Psoas muscle (tissue), 8 donors: ENCODE measurements around the gene SEC14L5. TPM values are rescaled to one million over a fixed set of nuclear protein-coding genes. Genes with fewer than 3 reads are reported as not detected.

Source experiments
- ATAC-seq, 4 donors: fragments of 200-7000 bp; cut with Tn5 transposase; one replicate each; pipeline ENCODE4 v1.9.1; 2020; ENCODE audit warnings: moderate library complexity in 3 of 4, mild to moderate bottlenecking in 2 of 4
- DNase-seq, 2 donors: peaks; one replicate each; pipeline ENCODE4 v3.0.0-alpha.2; 2020
- H3K27ac ChIP-seq: fragments of 200-600 bp; one replicate; pipeline ENCODE4 v1.8.0; 2022
- H3K27me3 ChIP-seq, 3 donors: fragments of 200-600 bp in 1 of 3; one replicate each; pipeline versions ENCODE4 v1.6.1 to v1.8.0; 2013 to 2022; ENCODE audit warnings: low read length in 2 of 3, mild to moderate bottlenecking in 2 of 3, moderate library complexity in 1 of 3; ENCODE audit not compliant: insufficient read depth in 3 of 3
- H3K36me3 ChIP-seq, 2 donors: fragments of 200-600 bp in 1 of 2; one replicate each; pipeline versions ENCODE4 v1.6.1 to v1.8.0; 2013 to 2022; ENCODE audit warnings: low read depth in 1 of 2, mild to moderate bottlenecking in 1 of 2, moderate library complexity in 1 of 2; ENCODE audit not compliant: insufficient read depth in 1 of 2
- H3K4me1 ChIP-seq: fragments of 200-600 bp; one replicate; pipeline ENCODE4 v1.8.0; 2022
- H3K4me3 ChIP-seq: fragments of 200-600 bp; one replicate; pipeline ENCODE4 v1.8.0; 2022; ENCODE audit warnings: mild to moderate bottlenecking
- H3K9me3 ChIP-seq: fragments of 200-600 bp; one replicate; pipeline ENCODE4 v1.8.0; 2022
- WGBS, 3 donors: extraction: QIAGEN DNeasy Blood & Tissue Kit; methylation state at CpG; one replicate each; pipeline versions ENCODE4 v1.1.6 to v1.1.7; 2013; 5-methylcytosine and 5-hydroxymethylcytosine counted together
- intact Hi-C, 2 donors: fragments of 100-400 bp; cut with DNase I; formaldehyde crosslinking; loops; one replicate each; pipeline versions ENCODE4 v1.11.0 to v1.14.2; 2022
- polyA plus RNA-seq, 3 donors: library from polyadenylated mRNA; stranded (reverse); fragments of 200-250 nt; gene quantifications; one replicate each; pipeline ENCODE4 v1.2.3, GENCODE V29; 2013
- total RNA-seq, 4 donors: library from RNA; stranded (reverse); fragmentation: NEBNext Ultra II Directional in 2 of 4; extraction: Animal tissue kit (Norgen Biotek cat#: 25700) in 2 of 4; gene quantifications; one replicate each; pipeline versions ENCODE4 v1.2.1 to v1.2.4, GENCODE V29; 2021 to 2023
- TF ChIP-seq, protein P1 (sequence below): fragments of 200-600 bp; IDR thresholded peaks from one replicate; pipeline ENCODE4 v1.8.0; 2022; ENCODE audit warnings: antibody characterized with exemption
- donor health status: healthy with polysubstance abuse.
- donor health status: DM: no; HTN: no; CAD: no; lungs with moderate emphysema.
- donor health status: Bipolar disorder and iron deficiency.
- donor health status: healthy.
- donor health status: DM: yes; HTN: yes; CAD: no.
- donor health status: DM: no; HTN: no; CAD: no.
- donor health status: DM: no; HTN: no; CAD: no.
- donor health status: DM: yes; HTN: yes; CAD: no.

SEC14L5 gene
- total and polyA plus RNA-seq, 7 donors, result 0.23 to 0.88 (median 0.42) TPM

DNA sequence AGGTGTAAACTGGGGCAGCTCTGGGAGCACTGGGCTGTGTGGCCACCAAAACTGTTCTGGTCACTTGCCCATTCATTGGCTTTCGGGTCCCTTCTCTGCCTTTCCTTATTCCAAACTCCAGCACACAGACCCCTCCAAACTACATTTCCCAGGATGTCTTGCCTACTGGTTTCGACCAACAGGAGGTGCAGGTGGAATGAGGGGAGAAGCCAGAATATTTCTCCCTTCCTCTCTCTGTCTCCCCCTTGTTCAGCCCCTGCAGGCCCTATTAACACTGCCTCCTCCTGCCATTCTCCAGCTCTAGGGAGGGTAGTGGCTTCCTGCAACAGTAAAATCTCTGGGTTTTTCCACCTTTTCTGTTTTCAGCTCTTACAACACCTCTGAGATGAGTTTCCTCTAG, 88.8 kb downstream of the SEC14L5 start:
- TF ChIP-seq, protein P1, sequence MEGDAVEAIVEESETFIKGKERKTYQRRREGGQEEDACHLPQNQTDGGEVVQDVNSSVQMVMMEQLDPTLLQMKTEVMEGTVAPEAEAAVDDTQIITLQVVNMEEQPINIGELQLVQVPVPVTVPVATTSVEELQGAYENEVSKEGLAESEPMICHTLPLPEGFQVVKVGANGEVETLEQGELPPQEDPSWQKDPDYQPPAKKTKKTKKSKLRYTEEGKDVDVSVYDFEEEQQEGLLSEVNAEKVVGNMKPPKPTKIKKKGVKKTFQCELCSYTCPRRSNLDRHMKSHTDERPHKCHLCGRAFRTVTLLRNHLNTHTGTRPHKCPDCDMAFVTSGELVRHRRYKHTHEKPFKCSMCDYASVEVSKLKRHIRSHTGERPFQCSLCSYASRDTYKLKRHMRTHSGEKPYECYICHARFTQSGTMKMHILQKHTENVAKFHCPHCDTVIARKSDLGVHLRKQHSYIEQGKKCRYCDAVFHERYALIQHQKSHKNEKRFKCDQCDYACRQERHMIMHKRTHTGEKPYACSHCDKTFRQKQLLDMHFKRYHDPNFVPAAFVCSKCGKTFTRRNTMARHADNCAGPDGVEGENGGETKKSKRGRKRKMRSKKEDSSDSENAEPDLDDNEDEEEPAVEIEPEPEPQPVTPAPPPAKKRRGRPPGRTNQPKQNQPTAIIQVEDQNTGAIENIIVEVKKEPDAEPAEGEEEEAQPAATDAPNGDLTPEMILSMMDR, result no peak
- Histone ChIP-seq H3K4me1 (no peaks in the 10 kb centered on the region), H3K36me3 (no peaks in the 10 kb centered on the region), H3K27ac (no peak overlapping the region), H3K4me3 (no peak overlapping the region), H3K27me3 (no peaks in the 10 kb centered on the region), H3K9me3 (no peaks in the 10 kb centered on the region)
- WGBS, 3 donors, result 65 to 81% (median 67%) methylated on average over 2 of the region's 2 CpGs
- DNase-seq (no peak), ATAC-seq (no peak)
- intact Hi-C loops, result no loop called here

DNA sequence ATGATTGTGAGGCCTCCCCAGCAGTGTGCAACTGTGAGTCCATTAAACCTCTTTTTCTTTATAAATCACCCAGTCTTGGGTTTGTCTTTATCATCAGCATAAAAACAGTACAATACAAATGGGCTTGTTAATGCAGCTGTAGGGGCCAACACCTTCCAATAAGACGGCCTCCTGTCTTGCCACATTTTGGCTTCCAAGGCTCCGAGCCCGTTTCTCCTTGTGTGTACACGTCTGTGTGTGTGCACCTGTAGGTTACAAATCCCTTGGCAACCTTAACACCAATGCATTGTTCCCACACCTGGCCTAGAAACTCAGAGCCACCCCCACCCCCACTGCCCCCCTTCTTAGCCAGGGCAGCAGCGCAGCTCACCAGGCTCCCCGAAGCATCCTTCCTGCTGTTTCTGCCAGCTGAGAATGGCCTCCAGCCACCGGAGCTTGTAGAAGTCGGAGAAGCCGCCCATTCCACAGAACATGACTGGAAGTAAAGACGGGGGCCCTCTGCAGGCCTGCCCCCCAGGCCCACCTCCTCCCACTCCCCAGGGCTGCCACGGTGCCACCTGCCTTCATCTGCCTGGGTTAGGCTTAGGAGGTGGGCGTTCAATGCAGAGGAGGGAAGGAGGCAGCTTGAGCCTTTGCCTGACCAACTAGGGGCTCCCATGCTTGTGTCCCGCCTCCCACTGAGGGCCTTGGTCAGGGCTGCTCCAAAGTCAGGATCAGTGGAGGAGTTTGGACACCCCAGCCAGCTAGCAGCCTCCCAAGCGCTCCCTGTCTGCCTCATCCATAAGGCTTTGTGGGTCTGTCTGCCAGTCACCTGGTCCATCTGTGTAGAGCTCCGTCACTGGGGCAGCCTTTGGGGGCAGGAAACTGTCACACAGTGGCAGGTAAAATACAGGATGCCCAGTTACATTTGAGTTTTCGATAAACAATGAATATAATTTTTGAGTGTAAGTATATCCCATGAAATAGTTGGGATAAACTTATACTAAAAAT, 97.0 kb downstream of the SEC14L5 start:
- 80 to 85% (median 84%) methylated on average over 16 of the region's 16 CpGs for WGBS, 3 donors
- intact Hi-C loops, result no loop called here

DNA sequence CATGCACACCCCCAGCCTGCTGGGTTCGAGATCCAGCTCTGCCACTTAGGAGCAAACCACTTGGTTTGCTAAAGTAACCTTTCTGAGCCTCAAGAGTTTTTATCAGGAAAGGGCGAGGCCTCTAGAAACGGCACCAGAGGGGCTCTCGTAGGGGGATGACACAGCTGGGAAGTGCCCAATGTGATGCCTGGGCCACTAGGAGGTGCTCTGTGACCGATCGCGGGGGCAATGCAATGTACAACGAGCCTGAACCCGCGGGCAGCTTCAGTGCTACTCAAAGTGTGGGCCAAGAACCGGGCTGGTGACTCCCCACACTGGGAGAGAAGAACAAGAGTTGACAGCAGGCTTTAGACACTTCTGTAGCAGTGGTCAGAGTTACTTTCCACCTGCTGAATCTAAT, 98.2 kb downstream of the SEC14L5 start:
- Histone ChIP-seq H3K36me3 (no peaks in the 10 kb centered on the region), H3K27me3 (no peaks in the 10 kb centered on the region), H3K4me3 (no peak overlapping the region), H3K4me1 (no peaks in the 10 kb centered on the region), H3K27ac (no peak overlapping the region), H3K9me3 (no peaks in the 10 kb centered on the region)
- ATAC-seq, result no peak
- TF ChIP-seq, protein P1, result no peak
- intact Hi-C loops, result no loop called here
- 16 to 18% (median 17%) methylated on average over 11 of the region's 11 CpGs for WGBS, 3 donors
- DNase-seq, result no peak

More for the DNA sequence above, 97.0 kb downstream of the SEC14L5 start:
- Histone ChIP-seq H3K27ac (no peak overlapping the region), H3K4me1 (no peaks in the 10 kb centered on the region), H3K27me3 (no peaks in the 10 kb centered on the region), H3K4me3 (no peak overlapping the region), H3K9me3 (no peaks in the 10 kb centered on the region), H3K36me3 (no peaks in the 10 kb centered on the region)
- TF ChIP-seq, protein P1, result no peak
- ATAC-seq (no peak), DNase-seq (no peak)

DNA sequence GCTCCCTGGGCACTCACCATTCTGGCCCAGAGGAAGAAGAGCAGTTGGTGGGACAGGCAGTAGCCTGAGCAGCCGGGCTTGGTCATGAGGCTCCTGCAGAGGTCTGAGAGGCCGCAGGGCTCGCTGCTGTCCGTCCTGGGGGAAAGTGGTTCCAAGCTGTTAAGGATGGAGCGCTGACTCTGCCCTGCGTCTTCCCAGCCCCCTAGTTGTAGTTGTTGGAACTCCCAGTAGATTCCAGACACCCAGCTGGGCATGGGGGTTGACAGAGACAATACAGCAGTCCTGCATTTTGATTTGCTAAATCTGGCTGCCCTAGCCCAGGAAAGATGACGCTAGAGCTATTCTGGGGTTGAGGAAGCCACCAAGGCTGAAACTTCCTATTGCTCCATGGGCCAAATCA, 100.3 kb downstream of the SEC14L5 start:
- TF ChIP-seq, protein P1, result no peak
- 39 to 45% (median 40%) methylated on average over 7 of the region's 7 CpGs for WGBS, 3 donors
- H3K27ac ChIP-seq, result no peak overlapping the region
- no peak overlapping the region for H3K4me3 ChIP-seq
- H3K27me3 ChIP-seq, result no peaks in the 10 kb centered on the region
- H3K4me1 ChIP-seq, result no peaks in the 10 kb centered on the region
- ATAC-seq, result no peak
- no peaks in the 10 kb centered on the region for H3K9me3 ChIP-seq
- DNase-seq, result no peak
- no peaks in the 10 kb centered on the region for H3K36me3 ChIP-seq
- intact Hi-C loops, result no loop called here
